Activated CD8-positive, alpha-beta T cell treated with anti-CD3 and anti-CD28 coated beads for 36 hours (primary cell): Measurements from ENCODE around the gene HSFX4. TPM values are rescaled to one million over a fixed set of nuclear protein-coding genes. Genes with fewer than 3 reads are reported as not detected.
"Not testable (repeated sequence)": the region's sequence is repeated elsewhere in the genome, so short reads cannot be mapped to it uniquely, and the experiment has no call there.

ENCODE experiments used
- ATAC-seq: fragments of 200-7000 bp; cut with Tn5 transposase; one replicate; pipeline ENCODE4 v1.10.0; 2021; ENCODE audit warnings: mild to moderate bottlenecking, moderate library complexity
- CTCF ChIA-PET: fragments of 350-600 bp; sonication (Branson Sonifier 250); formaldehyde crosslinking; loops from one replicate; lab custom pipeline; 2021; ENCODE audit warnings: antibody characterized with exemption; lab: Charles Lee
- POLR2A ChIA-PET: fragments of 350-600 bp; sonication (Branson Sonifier 250); formaldehyde crosslinking; loops from one replicate; lab custom pipeline; 2021; ENCODE audit warnings: antibody characterized with exemption; lab: Charles Lee
- DNase-seq: peaks from one replicate; pipeline ENCODE4 v3.0.0-alpha.2; 2020
- H3K27ac Mint-ChIP-seq: one replicate; pipeline ENCODE4 v1.8.0; 2021; ENCODE audit warnings: mild to moderate bottlenecking, mixed read lengths
- H3K27me3 Mint-ChIP-seq: one replicate; pipeline ENCODE4 v1.8.0; 2021; ENCODE audit warnings: mixed read lengths
- H3K36me3 Mint-ChIP-seq: one replicate; pipeline ENCODE4 v1.8.0; 2021; ENCODE audit warnings: low read depth, mixed read lengths
- H3K4me1 Mint-ChIP-seq: one replicate; pipeline ENCODE4 v1.8.0; 2021; ENCODE audit warnings: low read depth, mixed read lengths
- H3K4me3 Mint-ChIP-seq: one replicate; pipeline ENCODE4 v1.8.0; 2021; ENCODE audit warnings: mild to moderate bottlenecking, moderate library complexity, mixed read lengths
- H3K9me3 Mint-ChIP-seq: one replicate; pipeline ENCODE4 v1.8.0; 2021; ENCODE audit warnings: mixed read lengths
- CTCF ChIP-seq: fragments of 200-600 bp; IDR thresholded peaks from one replicate; pipeline ENCODE4 v1.8.0; 2022; ENCODE audit warnings: antibody characterized with exemption, mild to moderate bottlenecking
- intact Hi-C: fragments of 100-400 bp; cut with micrococcal nuclease; formaldehyde crosslinking; loops from one replicate; pipeline ENCODE4 v1.10.0; 2022
- total RNA-seq, 2 experiments: library from RNA; stranded (reverse); gene quantifications; one replicate each; pipeline ENCODE4 v1.2.3, GENCODE V29; 2021

The HSFX4 gene
- total RNA-seq = not detected

- H3K27me3 Mint-ChIP-seq, H3K4me3 Mint-ChIP-seq, CTCF ChIA-PET, H3K27ac Mint-ChIP-seq, ATAC-seq, intact Hi-C loops, H3K36me3 Mint-ChIP-seq, H3K4me1 Mint-ChIP-seq, DNase-seq, POLR2A ChIA-PET, H3K9me3 Mint-ChIP-seq: not testable (repeated sequence)
Observed at GRCh38 chrX:149929400-149929799, at the start of gene HSFX4. Gene HSFX4 (plus strand): TSS chrX:149929573. CDS start chrX:149929645, 72 bp downstream.

GRCh38 chrX:149881081-149881711 lies 48.2 kb upstream of the HSFX4 start, which contains the start of gene MAGEA8:
Gene MAGEA8 (plus strand): TSS chrX:149881183. CDS start chrX:149884273, 3,090 bp downstream.
- H3K9me3 Mint-ChIP-seq = no peaks in the 10 kb centered on the region
- ATAC-seq = peak; percentile 39
- peak; percentile 18 for TF ChIP-seq CTCF
- H3K27me3 Mint-ChIP-seq = peaks cover 4% of the 10 kb centered on the region
- intact Hi-C loops = no loop called here
- H3K4me3 Mint-ChIP-seq = no peak within 1 kb of the TSS
- DNase-seq = peak; percentile 7
- ChIA-PET CTCF (no interaction called here), POLR2A (no interaction called here)
- H3K36me3 Mint-ChIP-seq = no peaks in the 10 kb centered on the region
- H3K4me1 Mint-ChIP-seq = no peaks in the 10 kb centered on the region
- H3K27ac Mint-ChIP-seq = no peak within 1 kb of the TSS

- CTCF ChIA-PET, ATAC-seq, H3K27ac Mint-ChIP-seq, intact Hi-C loops, H3K27me3 Mint-ChIP-seq, H3K36me3 Mint-ChIP-seq, DNase-seq, H3K9me3 Mint-ChIP-seq, H3K4me1 Mint-ChIP-seq, POLR2A ChIA-PET, H3K4me3 Mint-ChIP-seq: not testable (repeated sequence)
Observed at GRCh38 chrX:149890828-149891227, 38.5 kb upstream of the HSFX4 start.

GRCh38 chrX:149898554-149898953 lies 30.8 kb upstream of the HSFX4 start:
- CTCF ChIA-PET = no interaction called here
- Mint-ChIP-seq H3K36me3 (no peaks in the 10 kb centered on the region), H3K9me3 (no peaks in the 10 kb centered on the region), H3K4me3 (no peak overlapping the region), H3K27ac (no peak overlapping the region), H3K4me1 (peaks cover 11% of the 10 kb centered on the region), H3K27me3 (peaks cover 9% of the 10 kb centered on the region)
- intact Hi-C loops = no loop called here
- DNase-seq = peak; percentile 12
- peak; percentile 68 for ATAC-seq
- no peak for TF ChIP-seq CTCF
- POLR2A ChIA-PET = no interaction called here

GRCh38 chrX:149903889-149904748 lies 25.3 kb upstream of the HSFX4 start:
- ChIA-PET CTCF (interaction anchor here (1.0 kb wide), 1 partner anchor 36 kb away, joined by 3 read pairs; no protein-coding TSS in a partner anchor), POLR2A (interaction anchor here (0.7 kb wide), 1 partner anchor 34 kb away, joined by 3 read pairs; no protein-coding TSS in a partner anchor)
- ATAC-seq (peak; percentile 80), DNase-seq (no peak)
- intact Hi-C loops = loop anchor here (10.0 kb wide), 1 partner anchor 69 kb away; no protein-coding TSS in a partner anchor
- H3K27me3 Mint-ChIP-seq = peaks cover 4% of the 10 kb centered on the region
- no peaks in the 10 kb centered on the region for H3K9me3 Mint-ChIP-seq
- peak overlapping the region; percentile 44 for H3K4me3 Mint-ChIP-seq
- no peaks in the 10 kb centered on the region for H3K36me3 Mint-ChIP-seq
- TF ChIP-seq CTCF = no peak
- H3K4me1 Mint-ChIP-seq = peaks cover 12% of the 10 kb centered on the region
- H3K27ac Mint-ChIP-seq = peak overlapping the region; percentile 55
